HG03039 (cell line): ENCODE data around the gene GPRC5A.

Experiments used
- ATAC-seq: cut with Tn5 transposase; IDR thresholded peaks from one replicate; pipeline ENCODE4 v1.9.1; 2021; ENCODE audit warnings: mild to moderate bottlenecking, moderate library complexity; ENCODE audit not compliant: unreplicated experiment

The GPRC5A gene

DNA sequence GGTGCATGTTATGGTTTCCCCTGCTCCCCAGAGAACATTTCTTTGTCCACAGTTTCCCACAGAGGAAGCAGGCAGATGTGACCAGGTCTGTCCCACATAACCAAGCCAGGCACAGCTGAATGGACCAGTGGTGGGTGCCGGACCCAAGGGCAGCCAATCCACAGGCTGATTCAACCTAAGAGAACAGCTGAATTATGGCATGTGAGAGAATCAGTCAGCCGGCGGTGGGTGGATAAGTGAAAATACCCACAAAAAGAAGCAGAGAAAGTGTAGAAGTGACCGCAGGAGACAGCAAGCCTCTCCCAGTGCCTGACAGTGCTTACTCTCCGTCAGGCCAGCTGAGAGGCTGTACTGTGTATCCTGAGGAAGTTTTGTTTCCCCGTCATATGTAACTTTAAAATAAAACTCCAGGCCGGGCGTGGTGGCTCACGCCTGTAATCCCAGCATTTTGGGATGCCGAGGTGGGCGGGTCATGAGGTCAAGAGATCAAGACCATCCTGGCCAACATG lies 45.7 kb downstream of the GPRC5A start:
- ATAC-seq: no peak

DNA sequence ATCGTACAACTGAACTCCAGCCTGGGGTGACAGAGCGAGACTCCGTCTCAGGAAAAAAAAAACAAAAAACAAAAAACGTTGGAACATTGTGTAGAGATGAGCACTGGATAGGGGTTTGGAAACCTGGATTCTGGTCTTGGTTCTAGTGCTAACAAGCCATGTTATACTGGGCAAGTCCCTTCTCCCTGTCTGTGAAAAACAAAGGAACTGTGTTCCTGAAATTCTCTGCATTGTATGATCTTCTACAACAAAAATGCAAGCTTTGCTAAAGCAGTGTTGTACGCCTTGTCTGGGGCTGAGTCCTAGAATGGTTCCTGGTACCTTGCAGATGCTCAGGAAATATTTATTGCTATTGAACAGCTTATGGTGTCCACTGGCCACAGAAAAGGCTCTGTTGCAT lies 47.2 kb downstream of the GPRC5A start:
- ATAC-seq: no peak

DNA sequence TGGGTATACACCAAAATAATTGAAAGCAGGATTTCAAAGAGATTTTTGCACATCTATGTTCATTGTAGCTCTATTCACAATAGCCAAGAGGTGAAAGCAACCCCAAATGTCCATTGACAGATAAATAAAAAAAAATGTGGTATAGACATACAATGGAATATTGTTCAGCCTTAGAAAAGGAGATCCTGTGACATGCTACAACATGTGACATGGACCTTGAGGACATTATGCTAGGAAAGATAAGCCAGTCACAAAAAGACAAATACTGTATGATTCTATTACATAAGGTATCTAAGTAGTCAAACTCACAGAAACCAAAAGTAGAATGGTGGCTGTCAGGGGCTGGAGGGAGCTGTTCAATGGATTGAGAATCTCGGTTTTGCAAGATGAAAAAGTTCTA lies 48.5 kb downstream of the GPRC5A start:
- ATAC-seq: no peak

- no peak for ATAC-seq
Observed at GRCh38 chr12:12941450-12942350, 50.3 kb downstream of the GPRC5A start.

DNA sequence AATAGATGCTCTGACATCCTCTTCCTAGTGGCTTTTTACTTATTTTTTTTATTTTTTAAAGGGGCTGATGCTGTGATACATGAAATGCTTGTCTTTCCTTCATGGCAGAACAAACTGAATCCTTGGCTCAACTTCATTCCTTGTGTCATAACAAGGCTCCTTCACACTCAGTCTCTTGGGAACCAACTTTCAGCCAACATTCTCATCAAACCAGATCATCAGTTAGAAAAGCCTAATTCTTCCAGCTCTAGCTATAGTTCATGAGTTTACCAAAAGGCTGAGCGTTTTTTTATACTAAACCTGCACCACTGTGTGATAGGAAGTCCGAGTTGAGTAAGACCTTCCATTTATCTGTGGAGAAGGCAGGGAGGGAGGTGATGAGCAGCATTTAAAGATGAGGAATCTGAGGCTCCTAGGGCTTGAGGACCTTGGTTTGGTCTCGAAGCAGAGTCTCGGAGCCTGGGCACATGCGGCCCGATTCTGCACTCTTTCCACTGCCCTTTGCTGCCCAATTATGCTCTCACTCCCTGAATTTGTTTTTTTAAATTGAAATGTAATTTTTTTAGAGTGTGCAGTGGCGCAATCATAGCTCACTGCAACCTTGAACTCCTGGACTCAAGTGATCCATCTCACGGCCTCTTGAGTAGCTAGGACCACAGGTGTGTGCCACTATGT lies 52.4 kb downstream of the GPRC5A start:
- no peak for ATAC-seq

GRCh38 chr12:12945591-12945990 lies 54.2 kb downstream of the GPRC5A start:
- no peak for ATAC-seq

DNA sequence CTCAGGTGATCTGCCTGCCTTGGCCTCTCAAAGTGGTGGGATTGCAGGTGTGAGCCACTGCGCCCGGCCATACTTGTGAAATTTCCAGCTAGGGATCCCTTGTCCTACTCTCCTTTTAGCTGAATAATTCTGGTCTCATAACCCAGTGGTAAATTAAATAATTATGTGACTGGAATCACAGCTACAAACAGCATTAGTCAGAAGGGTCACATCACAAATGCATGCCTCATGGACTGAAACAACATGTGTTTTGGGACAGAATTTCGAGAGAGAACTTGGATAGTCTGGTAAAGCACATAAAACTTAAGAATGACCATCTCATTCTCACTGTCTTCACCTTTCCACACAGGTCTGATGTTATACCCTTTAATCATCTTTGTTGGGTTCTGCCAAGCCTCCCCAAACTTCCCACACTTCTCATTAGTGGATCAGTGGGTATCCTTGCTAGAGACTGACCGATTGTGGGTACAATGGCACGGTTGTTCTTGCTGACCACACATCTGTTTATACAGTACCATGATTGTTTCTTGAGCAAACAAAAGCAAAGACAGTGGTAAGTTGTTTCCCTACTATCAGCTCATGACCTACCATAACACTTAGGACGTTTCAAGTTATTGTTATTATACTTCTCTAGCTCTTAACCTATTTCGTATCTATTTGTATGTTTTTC lies 55.5 kb downstream of the GPRC5A start:
- ATAC-seq: no peak

DNA sequence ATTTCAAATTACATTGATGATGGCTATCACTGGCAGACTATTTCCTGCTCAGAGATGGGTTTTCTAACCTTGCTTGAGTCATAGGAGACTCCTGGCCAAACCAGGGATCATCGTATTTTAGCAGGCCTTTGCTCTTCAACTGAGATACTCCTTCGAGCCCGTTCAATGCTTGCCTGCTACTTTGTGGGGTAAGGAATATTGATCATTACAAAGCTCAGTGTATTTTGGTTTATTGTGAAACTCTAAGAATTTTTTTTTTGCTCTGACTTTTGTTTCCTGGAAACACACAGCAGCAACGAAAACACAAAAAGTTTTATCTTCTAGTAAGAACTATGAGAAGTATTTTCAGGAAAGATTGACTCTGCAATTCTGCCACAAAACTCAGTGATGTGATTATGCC lies 56.5 kb downstream of the GPRC5A start:
- ATAC-seq: no peak

DNA sequence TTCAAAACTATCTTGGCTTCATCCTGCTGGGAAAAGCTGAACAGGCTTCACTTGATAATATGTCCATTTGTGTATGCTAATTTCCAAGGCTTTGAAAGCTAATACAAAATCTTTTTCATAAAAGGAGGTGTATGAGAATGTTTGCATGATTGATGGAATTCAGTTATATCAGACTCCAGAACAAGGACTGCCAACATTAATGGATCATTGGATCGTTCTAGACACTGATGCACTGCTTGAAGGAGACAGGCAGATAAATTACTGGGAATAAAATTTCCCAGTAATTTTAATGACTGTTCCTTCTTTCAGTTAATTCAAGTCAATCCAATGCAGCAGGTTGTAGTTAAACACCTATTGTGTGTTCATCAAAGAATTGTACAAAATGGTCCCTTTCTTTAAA lies 60.1 kb downstream of the GPRC5A start:
- ATAC-seq: no peak

GRCh38 chr12:12952036-12952435 lies 60.7 kb downstream of the GPRC5A start, which contains the start of gene GPRC5D:
TSS of gene GPRC5D (minus strand) at chr12:12952170. CDS start at chr12:12950384, 1,786 bp downstream.
- no peak for ATAC-seq

DNA sequence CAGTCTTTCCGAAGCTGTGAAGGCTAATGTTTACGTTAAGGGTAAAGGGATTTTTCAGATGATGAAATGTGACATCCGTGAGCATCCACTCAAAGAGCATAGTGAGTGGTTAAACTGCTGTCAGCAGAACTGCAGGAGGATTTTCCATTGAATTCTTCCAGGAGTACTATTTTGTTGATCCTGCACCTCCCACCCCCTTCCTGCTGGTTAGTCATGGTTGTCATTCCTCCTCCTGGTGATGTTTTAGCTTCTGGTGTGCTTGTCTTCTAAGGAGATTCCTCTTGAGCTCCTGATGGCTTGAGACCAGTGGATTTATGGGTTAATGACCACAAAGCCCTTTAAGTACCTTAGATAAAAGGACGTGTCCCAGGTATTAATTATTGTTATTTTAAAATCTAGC lies 63.0 kb downstream of the GPRC5A start:
- ATAC-seq: no peak

DNA sequence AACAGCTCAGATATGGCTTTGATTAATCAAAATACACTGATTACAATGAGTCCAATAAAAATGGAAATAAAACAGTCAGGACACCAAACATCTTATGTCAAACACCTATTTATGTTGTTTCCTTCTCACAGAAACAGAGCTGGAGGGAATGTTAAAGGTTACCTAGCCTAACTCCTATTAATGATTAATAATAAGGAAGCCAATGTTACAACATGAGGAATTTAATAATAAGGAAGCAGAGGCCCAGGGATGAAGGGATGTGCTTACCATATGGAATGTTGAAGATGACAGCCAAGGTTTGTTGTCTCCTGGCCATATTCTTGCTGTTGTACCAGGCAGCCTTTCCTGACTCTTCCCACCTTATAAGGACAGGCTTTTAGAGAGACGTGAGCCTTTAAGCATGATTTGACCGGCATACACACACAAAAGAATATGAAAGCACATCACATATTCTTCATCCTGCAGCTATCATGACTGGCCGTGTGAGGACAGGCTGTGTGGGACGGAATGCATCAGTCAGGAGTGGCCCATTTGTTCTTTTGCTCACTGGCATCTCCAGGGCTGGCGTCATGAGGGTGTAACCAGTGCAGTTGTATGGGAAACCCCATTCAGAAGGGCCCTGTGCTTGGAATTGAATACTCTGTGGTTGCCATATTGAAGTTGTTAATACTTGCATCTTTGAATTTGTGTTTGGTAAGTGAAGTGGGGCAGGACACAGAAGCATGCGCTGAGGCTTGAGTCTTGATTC lies 63.7 kb downstream of the GPRC5A start:
- ATAC-seq: no peak

GRCh38 chr12:12958886-12959285 lies 67.5 kb downstream of the GPRC5A start:
- no peak for ATAC-seq

GRCh38 chr12:12960639-12961209 lies 69.4 kb downstream of the GPRC5A start:
- no peak for ATAC-seq

DNA sequence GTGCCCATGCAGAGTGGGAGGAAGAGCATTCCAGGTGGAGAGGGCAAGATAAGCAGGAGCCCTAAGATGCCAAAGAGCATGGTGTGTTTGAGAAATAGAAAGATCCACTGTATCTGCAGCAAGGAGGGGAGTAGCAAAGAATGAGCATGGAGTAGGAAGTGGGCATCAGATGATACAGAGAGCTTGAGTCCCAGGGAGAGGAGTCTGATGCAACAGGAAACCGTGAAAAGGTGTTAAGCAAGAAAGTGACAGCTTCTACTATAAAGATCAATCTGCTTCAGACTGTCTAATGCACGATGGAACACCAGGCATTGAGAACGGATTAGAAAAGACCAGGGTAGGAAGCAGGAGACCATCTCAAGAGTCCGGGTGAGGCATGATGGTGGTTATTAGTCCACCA lies 72.9 kb downstream of the GPRC5A start:
- no peak for ATAC-seq

GRCh38 chr12:12965836-12966235 lies 74.5 kb downstream of the GPRC5A start:
- ATAC-seq: no peak
